Uterus (tissue), 2 donors: ENCODE measurements around the gene GALNT3.

Experiments used
- POLR2A ChIP-seq, 2 donors: fragments of 450-650 bp; IDR thresholded peaks; one replicate each; pipeline ENCODE4 v1.6.1; 2016; ENCODE audit warnings: antibody characterized with exemption in 2 of 2, mild to moderate bottlenecking in 1 of 2, moderate library complexity in 1 of 2
- TF ChIP-seq, protein P1 (sequence below), 4 experiments: fragments of 200-600 bp in 2 of 4; fragments of 450-650 bp in 2 of 4; sonication (generic) in 2 of 4; IDR thresholded peaks; one replicate each; pipeline ENCODE4 v1.5.1; 2016 to 2019; ENCODE audit warnings: antibody characterized with exemption in 4 of 4, mild to moderate bottlenecking in 2 of 4, moderate library complexity in 1 of 4

- no peak for TF ChIP-seq POLR2A (IDR thresholded peaks at IDR 0.05)
- TF ChIP-seq, protein P1, sequence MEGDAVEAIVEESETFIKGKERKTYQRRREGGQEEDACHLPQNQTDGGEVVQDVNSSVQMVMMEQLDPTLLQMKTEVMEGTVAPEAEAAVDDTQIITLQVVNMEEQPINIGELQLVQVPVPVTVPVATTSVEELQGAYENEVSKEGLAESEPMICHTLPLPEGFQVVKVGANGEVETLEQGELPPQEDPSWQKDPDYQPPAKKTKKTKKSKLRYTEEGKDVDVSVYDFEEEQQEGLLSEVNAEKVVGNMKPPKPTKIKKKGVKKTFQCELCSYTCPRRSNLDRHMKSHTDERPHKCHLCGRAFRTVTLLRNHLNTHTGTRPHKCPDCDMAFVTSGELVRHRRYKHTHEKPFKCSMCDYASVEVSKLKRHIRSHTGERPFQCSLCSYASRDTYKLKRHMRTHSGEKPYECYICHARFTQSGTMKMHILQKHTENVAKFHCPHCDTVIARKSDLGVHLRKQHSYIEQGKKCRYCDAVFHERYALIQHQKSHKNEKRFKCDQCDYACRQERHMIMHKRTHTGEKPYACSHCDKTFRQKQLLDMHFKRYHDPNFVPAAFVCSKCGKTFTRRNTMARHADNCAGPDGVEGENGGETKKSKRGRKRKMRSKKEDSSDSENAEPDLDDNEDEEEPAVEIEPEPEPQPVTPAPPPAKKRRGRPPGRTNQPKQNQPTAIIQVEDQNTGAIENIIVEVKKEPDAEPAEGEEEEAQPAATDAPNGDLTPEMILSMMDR (IDR thresholded peaks at IDR 0.05): no peak
Observed at GRCh38 chr2:165833156-165833555, 39.1 kb upstream of the GALNT3 start.
